ENCODE measurements around the gene OR8I2. TPM values are rescaled to one million over a fixed set of nuclear protein-coding genes. Genes with fewer than 3 reads are reported as not detected.

OR8I2 gene
- not detected in 2 replicates for total RNA-seq

DNA sequence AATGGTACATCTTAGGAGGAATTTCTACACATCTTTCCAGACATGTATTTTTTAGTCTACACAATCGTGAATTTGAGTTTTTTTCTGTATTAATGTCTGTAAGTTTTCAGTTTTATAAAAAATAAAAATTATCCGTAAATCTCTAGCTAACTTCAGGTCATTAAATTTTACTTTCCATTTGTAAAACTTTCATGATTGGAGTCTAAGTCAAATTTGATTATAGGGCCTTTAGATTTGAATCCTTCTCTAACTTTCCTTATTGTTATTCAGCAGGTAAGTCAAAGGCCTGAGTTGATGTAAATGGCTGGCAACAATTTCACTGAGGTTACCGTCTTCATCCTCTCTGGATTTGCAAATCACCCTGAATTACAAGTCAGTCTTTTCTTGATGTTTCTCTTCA lies at the start of gene OR8I2:
TSS of gene OR8I2 (plus strand) at position 301 of the 400 bp plus-strand sequence. CDS start at position 301, 0 bp downstream.

GRCh38 chr11:56103210-56103737 lies 10.2 kb downstream of the OR8I2 start, which contains the start of gene OR8H2:
OR8H2 (plus strand) TSS chr11:56103687; CDS start chr11:56105043, 1,356 bp downstream.

GRCh38 chr11:56122073-56122472 lies 29.0 kb downstream of the OR8I2 start, which contains the start of gene OR8H3:
OR8H3 (plus strand) TSS chr11:56122373; CDS start chr11:56122373, 0 bp downstream.

GRCh38 chr11:56140151-56140661 lies 47.1 kb downstream of the OR8I2 start, which contains the start of gene OR8J3:
OR8J3 (minus strand) TSS chr11:56140201; CDS start chr11:56137718, 2,483 bp downstream.

Small RNA genes within 50 kb of the gene (small RNA-seq; reads per million reads assigned to genes)
- not detected for gene OR8I4P

Other genes with a start within 250 kb of the OR8I2 start
- not detected in 2 replicates for gene TRIM51, start 210.0 kb upstream of the OR8I2 start, total RNA-seq
- gene OR5W2, start 178.7 kb upstream of the OR8I2 start, total RNA-seq: not detected in 2 replicates
- not detected in 2 replicates for gene OR5I1, start 156.9 kb upstream of the OR8I2 start, total RNA-seq
- not detected in 2 replicates for gene OR10AG1, start 123.4 kb upstream of the OR8I2 start, total RNA-seq
- gene OR5F1, start 98.7 kb upstream of the OR8I2 start, total RNA-seq: not detected in 2 replicates
- not detected in 2 replicates for gene OR5AS1, start 65.7 kb upstream of the OR8I2 start, total RNA-seq
- not detected in 2 replicates for gene OR8H2, start 10.4 kb downstream of the OR8I2 start, total RNA-seq
- gene OR8H3, start 29.1 kb downstream of the OR8I2 start, total RNA-seq: not detected in 2 replicates
- not detected in 2 replicates for gene OR8J3, start 46.9 kb downstream of the OR8I2 start, total RNA-seq
- not detected in 2 replicates for gene OR8K5, start 67.0 kb downstream of the OR8I2 start, total RNA-seq
- gene OR5J2, start 83.3 kb downstream of the OR8I2 start, total RNA-seq: not detected in 2 replicates
- gene OR5T2, start 140.9 kb downstream of the OR8I2 start, total RNA-seq: not detected in 2 replicates
- gene OR5T3, start 158.9 kb downstream of the OR8I2 start, total RNA-seq: not detected in 2 replicates
- gene OR5T1, start 180.8 kb downstream of the OR8I2 start, total RNA-seq: not detected in 2 replicates
- not detected in 2 replicates for gene OR8H1, start 198.9 kb downstream of the OR8I2 start, total RNA-seq
- gene OR8K3, start 221.8 kb downstream of the OR8I2 start, total RNA-seq: not detected in 2 replicates